ENCODE data around the gene COL4A5. TPM values are rescaled to one million over a fixed set of nuclear protein-coding genes. Genes with fewer than 3 reads are reported as not detected.

The COL4A5 gene
- total RNA-seq, 6 experiments from 2014 or later: 4.3 to 7.9 (median 6.2) TPM

- DNase-seq: no peak
- no peaks in the 10 kb centered on the region for H3K36me3 Mint-ChIP-seq (ENCODE audit: low read depth)
- H3K27me3 Mint-ChIP-seq (ENCODE audit: insufficient read depth): peaks cover 9% of the 10 kb centered on the region; the same call in 1 of the 2 replicates
- H3K4me1 Mint-ChIP-seq (ENCODE audit: low read depth): no peaks in the 10 kb centered on the region
- no peaks in the 10 kb centered on the region for H3K9me3 Mint-ChIP-seq
- H3K27ac Mint-ChIP-seq: no peak overlapping the region
- no peak for TF ChIP-seq CTCF (IDR thresholded peaks at IDR 0.05)
- H3K4me3 Mint-ChIP-seq: no peak overlapping the region
Measured at GRCh38 chrX:108740299-108740774, 300.7 kb downstream of the COL4A5 start.

Other genes with a start within 250 kb of the COL4A5 start
- gene COL4A6, start 1.4 kb upstream of the COL4A5 start, total RNA-seq (2021; fragmentation: NEBNext Ultra II Directional; extraction: Animal tissue kit (Norgen Biotek cat#: 25700)): under 1 TPM; 0.03 to 0.16 (median 0.11) TPM

All from HFFc6 (cell line).